Dendritic cell treated with granulocyte-macrophage colony-stimulating factor and Interleukin-4, amounts not matched to agents 40 ng/mL and 50 ng/mL, for 4 days (primary cell): ENCODE data around the gene SLC6A6.

ENCODE experiments used
- H3K27ac Mint-ChIP-seq: one replicate; pipeline ENCODE4 v1.8.0; 2022; ENCODE audit warnings: mild to moderate bottlenecking, mixed read lengths
- H3K27me3 Mint-ChIP-seq: one replicate; pipeline ENCODE4 v1.8.0; 2022; ENCODE audit warnings: mild to moderate bottlenecking, mixed read lengths
- H3K36me3 Mint-ChIP-seq: one replicate; pipeline ENCODE4 v1.8.0; 2022; ENCODE audit warnings: low read depth, mixed read lengths
- H3K4me1 Mint-ChIP-seq: one replicate; pipeline ENCODE4 v1.8.0; 2022; ENCODE audit warnings: low read depth, mixed read lengths
- H3K4me3 Mint-ChIP-seq: one replicate; pipeline ENCODE4 v1.8.0; 2022; ENCODE audit warnings: mild to moderate bottlenecking, moderate library complexity, mixed read lengths
- H3K9me3 Mint-ChIP-seq: one replicate; pipeline ENCODE4 v1.8.0; 2022; ENCODE audit warnings: mixed read lengths
- intact Hi-C: fragments of 100-400 bp; cut with micrococcal nuclease; formaldehyde crosslinking; loops from one replicate; pipeline ENCODE4 v1.15.0; 2022

The SLC6A6 gene

DNA sequence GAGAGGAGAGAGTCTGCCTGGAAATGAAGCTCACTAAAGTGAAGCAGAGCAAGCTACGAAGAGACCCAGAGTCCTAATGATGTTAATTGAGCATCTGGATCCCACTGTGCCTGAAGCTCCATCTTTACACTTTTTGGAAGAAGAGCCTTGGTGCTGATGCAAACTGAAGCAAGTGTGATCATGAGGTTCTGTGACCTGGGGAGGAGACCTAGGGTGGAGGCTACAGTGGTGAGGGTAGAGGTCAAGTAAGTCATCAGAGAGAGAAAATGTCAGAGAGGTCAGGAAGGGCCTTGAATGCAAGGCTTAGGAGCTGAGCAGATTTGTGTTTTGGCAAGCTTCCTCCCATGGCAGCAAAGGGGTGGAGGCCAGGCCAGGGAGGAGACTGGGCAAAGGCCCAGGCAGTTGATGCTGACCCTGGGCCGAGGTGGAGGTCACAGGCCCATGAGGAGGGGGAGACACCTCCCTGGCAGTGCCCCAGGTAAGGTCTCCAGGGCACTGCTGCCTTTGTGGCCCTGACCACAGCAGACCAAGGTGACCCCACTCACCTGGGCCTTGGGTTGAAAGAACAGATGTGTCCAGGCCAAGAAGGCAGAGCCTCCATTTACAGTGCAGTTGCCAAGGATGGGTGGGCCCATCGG is 136.2 kb downstream of the SLC6A6 start:
- Mint-ChIP-seq H3K27ac (no peak overlapping the region), H3K9me3 (no peaks in the 10 kb centered on the region), H3K4me3 (no peak overlapping the region), H3K27me3 (peaks cover 5% of the 10 kb centered on the region), H3K4me1 (no peaks in the 10 kb centered on the region), H3K36me3 (no peaks in the 10 kb centered on the region)
- intact Hi-C loops = no loop called here
